ENCODE measurements around the gene RCSD1.

The RCSD1 gene

GRCh38 chr1:167643441-167643840 is 13.4 kb downstream of the RCSD1 start:
- DNase-seq (ENCODE audit: low read depth), result no peak

- DNase-seq (ENCODE audit: low read depth), result no peak
Observed at GRCh38 chr1:167644551-167644950, 14.5 kb downstream of the RCSD1 start.

- no peak for DNase-seq (ENCODE audit: low read depth)
Observed at GRCh38 chr1:167645140-167645541, 15.1 kb downstream of the RCSD1 start.

- DNase-seq (ENCODE audit: low read depth), result no peak
Observed at GRCh38 chr1:167645625-167646414, 15.8 kb downstream of the RCSD1 start.

GRCh38 chr1:167648252-167648849 is 18.3 kb downstream of the RCSD1 start:
- no peak for DNase-seq (ENCODE audit: low read depth)

GRCh38 chr1:167648978-167649744 is 19.1 kb downstream of the RCSD1 start:
- no peak for DNase-seq (ENCODE audit: low read depth)

GRCh38 chr1:167650269-167651160 is 20.5 kb downstream of the RCSD1 start:
- DNase-seq (ENCODE audit: low read depth), result no peak

GRCh38 chr1:167651161-167651693 is 21.2 kb downstream of the RCSD1 start:
- DNase-seq (ENCODE audit: low read depth), result no peak

- no peak for DNase-seq (ENCODE audit: low read depth)
Observed at GRCh38 chr1:167654975-167655575, 25.0 kb downstream of the RCSD1 start.

GRCh38 chr1:167656657-167657056 is 26.6 kb downstream of the RCSD1 start:
- DNase-seq (ENCODE audit: low read depth), result no peak

GRCh38 chr1:167658574-167659328 is 28.7 kb downstream of the RCSD1 start:
- no peak for DNase-seq (ENCODE audit: low read depth)

- DNase-seq (ENCODE audit: low read depth), result no peak
Observed at GRCh38 chr1:167659450-167659849, 29.4 kb downstream of the RCSD1 start.

GRCh38 chr1:167659881-167660280 is 29.8 kb downstream of the RCSD1 start:
- DNase-seq (ENCODE audit: low read depth), result no peak

GRCh38 chr1:167661527-167662426 is 31.7 kb downstream of the RCSD1 start:
- DNase-seq (ENCODE audit: low read depth), result no peak

- no peak for DNase-seq (ENCODE audit: low read depth)
Observed at GRCh38 chr1:167663002-167663772, 33.2 kb downstream of the RCSD1 start.

- no peak for DNase-seq (ENCODE audit: low read depth)
Observed at GRCh38 chr1:167665469-167665868, 35.4 kb downstream of the RCSD1 start.

GRCh38 chr1:167666416-167666815 is 36.4 kb downstream of the RCSD1 start:
- DNase-seq (ENCODE audit: low read depth), result no peak

- no peak for DNase-seq (ENCODE audit: low read depth)
Observed at GRCh38 chr1:167667536-167667935, 37.5 kb downstream of the RCSD1 start.

GRCh38 chr1:167668108-167668507 is 38.1 kb downstream of the RCSD1 start:
- no peak for DNase-seq (ENCODE audit: low read depth)

All from stimulated activated CD8-positive, alpha-beta memory T cell treated with anti-CD3 and anti-CD28 coated beads, Interleukin-12 subunit alpha, Interleukin-12 subunit beta, amount 100 ng/mL, for 4 hours (primary cell).